H9 (cell line): ENCODE results near the gene VSIG10L. TPM values are rescaled to one million over a fixed set of nuclear protein-coding genes. Genes with fewer than 3 reads are reported as not detected.

ENCODE experiments used
- DNase-seq: peaks from one replicate; pipeline ENCODE4 v3.0.0-alpha.2; 2017
- H2AFZ ChIP-seq: one replicate; pipeline ENCODE4 v1.6.1; 2013; ENCODE audit warnings: mild to moderate bottlenecking, low read length, control low read depth, moderate library complexity
- H2AK5ac ChIP-seq: 2 replicates; pipeline ENCODE4 v1.6.1; 2013; ENCODE audit warnings: low read length, control low read depth, mixed read lengths; ENCODE audit not compliant: insufficient read length
- H2BK120ac ChIP-seq: one replicate; pipeline ENCODE4 v1.6.1; 2013; ENCODE audit warnings: low read depth, mild to moderate bottlenecking, low read length, control low read depth, inconsistent platforms; ENCODE audit not compliant: poor library complexity, severe bottlenecking
- H2BK12ac ChIP-seq: 2 replicates; pipeline ENCODE4 v1.6.1; 2013; ENCODE audit warnings: low read length, control low read depth, mixed read lengths, low read depth; ENCODE audit not compliant: insufficient read length
- H2BK15ac ChIP-seq: 2 replicates; pipeline ENCODE4 v1.6.1; 2013; ENCODE audit warnings: low read depth, low read length, control low read depth
- H2BK20ac ChIP-seq: one replicate; pipeline ENCODE4 v1.6.1; 2013; ENCODE audit warnings: low read depth, mild to moderate bottlenecking, low read length, control low read depth, inconsistent platforms; ENCODE audit not compliant: poor library complexity, severe bottlenecking
- H2BK5ac ChIP-seq: 2 replicates; pipeline ENCODE4 v1.6.1; 2013; ENCODE audit warnings: low read length, control low read depth, mixed read lengths; ENCODE audit not compliant: insufficient read length
- H3K14ac ChIP-seq: 2 replicates; pipeline ENCODE4 v1.6.1; 2013; ENCODE audit warnings: low read length, control low read depth; ENCODE audit not compliant: insufficient read depth
- H3K18ac ChIP-seq: 2 replicates; pipeline ENCODE4 v1.6.1; 2013; ENCODE audit warnings: low read depth, mild to moderate bottlenecking, mixed read lengths, low read length, control low read depth; ENCODE audit not compliant: insufficient read length
- H3K23ac ChIP-seq: 2 replicates; pipeline ENCODE4 v1.6.1; 2013; ENCODE audit warnings: low read length, control low read depth, mixed read lengths, low read depth; ENCODE audit not compliant: insufficient read length
- H3K23me2 ChIP-seq: 2 replicates; pipeline ENCODE4 v1.6.1; 2013; ENCODE audit warnings: low read depth, mild to moderate bottlenecking, mixed read lengths, low read length, control low read depth; ENCODE audit not compliant: insufficient read length, poor library complexity, severe bottlenecking
- H3K27ac ChIP-seq: 2 replicates; pipeline ENCODE4 v1.5.1; 2013; ENCODE audit warnings: low read length, control low read depth, mixed read lengths, low read depth; ENCODE audit not compliant: insufficient read length
- H3K27me3 ChIP-seq: 2 replicates; pipeline ENCODE4 v1.6.1; 2013; ENCODE audit warnings: low read length, control low read depth, inconsistent platforms; ENCODE audit not compliant: insufficient read depth
- H3K4ac ChIP-seq: 2 replicates; pipeline ENCODE4 v1.6.1; 2013; ENCODE audit warnings: low read depth, mild to moderate bottlenecking, control low read depth, inconsistent platforms, low read length, moderate library complexity
- H3K4me1 ChIP-seq: 2 replicates; pipeline ENCODE4 v1.6.1; 2013; ENCODE audit warnings: low read length, control low read depth, inconsistent platforms; ENCODE audit not compliant: insufficient read depth
- H3K4me2 ChIP-seq: 2 replicates; pipeline ENCODE4 v1.6.1; 2013; ENCODE audit warnings: low read length, control low read depth, mixed read lengths; ENCODE audit not compliant: insufficient read length, insufficient read depth
- H3K56ac ChIP-seq: 2 replicates; pipeline ENCODE4 v1.6.1; 2013; ENCODE audit warnings: low read depth, mild to moderate bottlenecking, mixed read lengths, low read length, control low read depth; ENCODE audit not compliant: insufficient read length
- H3K79me1 ChIP-seq: 2 replicates; pipeline ENCODE4 v1.6.1; 2013; ENCODE audit warnings: low read depth, mild to moderate bottlenecking, moderate library complexity, low read length, control low read depth, inconsistent platforms; ENCODE audit not compliant: insufficient read depth, poor library complexity, severe bottlenecking
- H3K79me2 ChIP-seq: 2 replicates; pipeline ENCODE4 v1.6.1; 2013; ENCODE audit warnings: low read length, control low read depth, inconsistent platforms; ENCODE audit not compliant: insufficient read depth
- H3K9ac ChIP-seq: 2 replicates; pipeline ENCODE4 v1.6.1; 2013; ENCODE audit warnings: low read length, control low read depth, mixed read lengths; ENCODE audit not compliant: insufficient read length; ENCODE audit errors: extremely low read depth
- H3K9me3 ChIP-seq: one replicate; pipeline ENCODE4 v1.6.1; 2013; ENCODE audit warnings: low read depth, low read length, inconsistent platforms; ENCODE audit not compliant: control insufficient read depth
- H3T11ph ChIP-seq: one replicate; pipeline ENCODE4 v1.6.1; 2013; ENCODE audit warnings: mild to moderate bottlenecking, low read length, control low read depth, inconsistent platforms
- H4K20me1 ChIP-seq: one replicate; pipeline ENCODE4 v1.6.1; 2013; ENCODE audit not compliant: control insufficient read depth, insufficient read length, insufficient read depth
- H4K5ac ChIP-seq: 2 replicates; pipeline ENCODE4 v1.6.1; 2013; ENCODE audit warnings: low read depth, mild to moderate bottlenecking, mixed read lengths, low read length, control low read depth; ENCODE audit not compliant: insufficient read length
- H4K8ac ChIP-seq: replicated peaks from 2 replicates; pipeline ENCODE4 v1.6.1; 2013; ENCODE audit warnings: low read length, control low read depth, mixed read lengths, low read depth; ENCODE audit not compliant: insufficient read length
- H4K91ac ChIP-seq: 2 replicates; pipeline ENCODE4 v1.6.1; 2013; ENCODE audit warnings: low read depth, mild to moderate bottlenecking, moderate library complexity, mixed read lengths, low read length, control low read depth; ENCODE audit not compliant: insufficient read length
- H3K27ac Mint-ChIP-seq, 3 experiments: 2 replicates in 2 of 3; 3 replicates in 1 of 3; pipeline ENCODE4 v1.8.0; 2020 to 2021; ENCODE audit warnings: mixed read lengths in 3 of 3, mild to moderate bottlenecking in 1 of 3, moderate library complexity in 1 of 3
- H3K27me3 Mint-ChIP-seq: 2 replicates; pipeline ENCODE4 v1.8.0; 2021; ENCODE audit warnings: low read depth, mild to moderate bottlenecking, moderate library complexity, mixed read lengths
- H3K36me3 Mint-ChIP-seq, 3 experiments: 2 replicates in 2 of 3; 3 replicates in 1 of 3; pipeline ENCODE4 v1.8.0; 2020 to 2021; ENCODE audit warnings: low read depth in 3 of 3, mixed read lengths in 3 of 3; ENCODE audit not compliant: insufficient read depth in 1 of 3
- H3K4me1 Mint-ChIP-seq, 2 experiments: 2 replicates each; pipeline ENCODE4 v1.8.0; 2020; ENCODE audit warnings: mixed read lengths in 2 of 2
- H3K4me3 Mint-ChIP-seq, 2 experiments: 2 replicates in 1 of 2; 3 replicates in 1 of 2; pipeline ENCODE4 v1.8.0; 2020 to 2021; ENCODE audit warnings: mild to moderate bottlenecking in 2 of 2, mixed read lengths in 2 of 2, moderate library complexity in 1 of 2
- H3K9me3 Mint-ChIP-seq, 2 experiments: 2 replicates in 1 of 2; 3 replicates in 1 of 2; pipeline ENCODE4 v1.8.0; 2020; ENCODE audit warnings: mild to moderate bottlenecking in 2 of 2, mixed read lengths in 2 of 2, moderate library complexity in 1 of 2
- CTCF ChIP-seq: fragments of 200-600 bp; sonication (generic); conservative IDR thresholded peaks from 3 replicates; pipeline ENCODE4 v1.8.0; 2021; ENCODE audit warnings: antibody characterized with exemption, mild to moderate bottlenecking
- WGBS: extraction: QIAGEN DNeasy Blood & Tissue Kit; methylation state at CpG from one replicate; pipeline ENCODE4 v1.1.7; 2013; ENCODE audit warnings: missing lambda C conversion rate, low lambda C conversion rate, mixed read lengths; ENCODE audit not compliant: insufficient read length; ENCODE audit errors: extremely low coverage; 5-methylcytosine and 5-hydroxymethylcytosine counted together
- total RNA-seq: library from RNA; stranded (reverse); gene quantifications from 2 replicates; pipeline ENCODE4 v1.2.1, GENCODE V29; 2021

The VSIG10L gene
- total RNA-seq, 1 experiment from 2014 or later, result 5.6 TPM

GRCh38 chr19:51352783-51353360, 10.9 kb upstream of the VSIG10L start:
- H2AK5ac ChIP-seq, result no peak overlapping the region
- H2BK120ac ChIP-seq, result no peak overlapping the region
- Mint-ChIP-seq H3K27me3 (no peaks in the 10 kb centered on the region), H3K4me1 (peaks cover 13 to 18% of the 10 kb centered on the region in 2 experiments), H3K27ac (no peak overlapping the region), H3K36me3 (peaks cover 4 to 22% (median 7%) of the 10 kb centered on the region in 3 experiments; a peak in 6 of 7 replicates), H3K4me3 (no peak overlapping the region), H3K9me3 (no peaks in the 10 kb centered on the region)
- H3K23ac ChIP-seq, result no peak overlapping the region
- no peaks in the 10 kb centered on the region for H3K4me1 ChIP-seq
- no peaks in the 10 kb centered on the region for H3K9me3 ChIP-seq
- H3K18ac ChIP-seq, result no peak overlapping the region
- H3K79me1 ChIP-seq, result no peaks in the 10 kb centered on the region
- no peaks in the 10 kb centered on the region for H3K23me2 ChIP-seq
- no peak overlapping the region for H3K4me2 ChIP-seq
- WGBS, result no CpG with 5 or more reads among the region's 16 CpGs
- no peak for TF ChIP-seq CTCF
- H4K8ac ChIP-seq, result no peak overlapping the region
- H2BK20ac ChIP-seq, result no peak overlapping the region
- H2AFZ ChIP-seq, result no peak overlapping the region
- no peak for DNase-seq
- H2BK5ac ChIP-seq, result no peak overlapping the region
- no peaks in the 10 kb centered on the region for H4K20me1 ChIP-seq
- no peaks in the 10 kb centered on the region for H3K79me2 ChIP-seq
- H4K91ac ChIP-seq, result no peak overlapping the region
- no peak overlapping the region for H3T11ph ChIP-seq
- no peak overlapping the region for H3K27ac ChIP-seq
- no peaks in the 10 kb centered on the region for H3K27me3 ChIP-seq
- no peak overlapping the region for H3K9ac ChIP-seq
- H4K5ac ChIP-seq, result no peak overlapping the region
- H3K56ac ChIP-seq, result no peak overlapping the region
- no peak overlapping the region for H3K14ac ChIP-seq
- no peak overlapping the region for H2BK12ac ChIP-seq
- H3K4ac ChIP-seq, result no peak overlapping the region
- no peak overlapping the region for H2BK15ac ChIP-seq
